ENCODE data around the gene IFNE. TPM values are rescaled to one million over a fixed set of nuclear protein-coding genes. Genes with fewer than 3 reads are reported as not detected.
A peak's percentile ranks its signal among the peaks of the same experiment; 100 is the strongest.

The IFNE gene
- total RNA-seq, 4 donors from 2014 or later: 0.67 to 2.1 (median 1.3) TPM

DNA sequence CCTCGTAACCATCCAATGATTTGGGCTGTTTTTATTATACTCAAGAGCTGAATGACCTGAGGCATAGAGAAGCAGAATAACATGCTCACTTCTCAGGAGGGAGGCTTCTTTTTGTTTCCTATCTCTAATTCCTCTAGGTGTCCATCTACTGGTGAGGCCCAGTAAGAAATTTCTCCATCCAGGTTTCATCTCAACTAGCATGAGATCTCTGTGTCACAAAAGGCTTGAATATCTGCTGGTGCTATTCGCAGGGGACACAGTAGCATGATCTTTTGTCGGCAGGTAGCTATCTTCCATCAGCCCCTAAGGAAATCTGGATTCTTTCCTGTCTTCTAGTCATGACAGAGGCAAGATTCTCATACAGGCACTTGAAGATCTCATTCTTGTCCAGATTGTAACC, 8.9 kb downstream of the IFNE start:
- WGBS, 2 donors: 92% methylated on average over 3 of the region's 3 CpGs
- no peaks in the 10 kb centered on the region for H3K36me3 ChIP-seq
- no peaks in the 10 kb centered on the region for H3K9me3 ChIP-seq
- no peak for TF ChIP-seq POLR2A (IDR thresholded peaks at IDR 0.05)
- TF ChIP-seq, protein P1, sequence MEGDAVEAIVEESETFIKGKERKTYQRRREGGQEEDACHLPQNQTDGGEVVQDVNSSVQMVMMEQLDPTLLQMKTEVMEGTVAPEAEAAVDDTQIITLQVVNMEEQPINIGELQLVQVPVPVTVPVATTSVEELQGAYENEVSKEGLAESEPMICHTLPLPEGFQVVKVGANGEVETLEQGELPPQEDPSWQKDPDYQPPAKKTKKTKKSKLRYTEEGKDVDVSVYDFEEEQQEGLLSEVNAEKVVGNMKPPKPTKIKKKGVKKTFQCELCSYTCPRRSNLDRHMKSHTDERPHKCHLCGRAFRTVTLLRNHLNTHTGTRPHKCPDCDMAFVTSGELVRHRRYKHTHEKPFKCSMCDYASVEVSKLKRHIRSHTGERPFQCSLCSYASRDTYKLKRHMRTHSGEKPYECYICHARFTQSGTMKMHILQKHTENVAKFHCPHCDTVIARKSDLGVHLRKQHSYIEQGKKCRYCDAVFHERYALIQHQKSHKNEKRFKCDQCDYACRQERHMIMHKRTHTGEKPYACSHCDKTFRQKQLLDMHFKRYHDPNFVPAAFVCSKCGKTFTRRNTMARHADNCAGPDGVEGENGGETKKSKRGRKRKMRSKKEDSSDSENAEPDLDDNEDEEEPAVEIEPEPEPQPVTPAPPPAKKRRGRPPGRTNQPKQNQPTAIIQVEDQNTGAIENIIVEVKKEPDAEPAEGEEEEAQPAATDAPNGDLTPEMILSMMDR (IDR thresholded peaks at IDR 0.05): no peak
- H3K4me1 ChIP-seq: no peaks in the 10 kb centered on the region
- no peak for DNase-seq
- no peaks in the 10 kb centered on the region for H3K27me3 ChIP-seq
- intact Hi-C loops (cut with DNase I): no loop called here
- no peak overlapping the region for H3K4me3 ChIP-seq (replicated peaks in 1 of 3)
- no peak overlapping the region for H3K27ac ChIP-seq

DNA sequence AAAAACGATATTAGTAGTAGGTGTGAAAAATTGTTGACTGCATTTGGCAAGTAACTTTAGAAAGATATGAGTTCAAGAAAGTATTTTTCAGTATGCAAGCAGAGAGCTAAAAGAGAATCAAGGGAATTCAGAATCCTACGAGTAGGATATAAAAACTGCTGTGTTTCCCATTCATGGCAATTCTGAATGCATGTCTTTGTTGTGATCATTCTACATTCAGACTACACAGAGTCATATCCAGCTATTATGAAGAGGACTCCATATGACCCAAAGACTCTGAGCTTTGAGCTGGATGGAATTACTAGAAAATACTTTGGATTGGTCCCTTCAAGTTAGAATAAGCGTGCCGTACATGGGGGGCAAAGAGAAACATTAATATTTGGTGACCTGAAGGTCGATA, 12.0 kb downstream of the IFNE start:
- Histone ChIP-seq H3K36me3 (no peaks in the 10 kb centered on the region), H3K4me1 (no peaks in the 10 kb centered on the region), H3K4me3 (replicated peaks in 1 of 3) (no peak overlapping the region), H3K27me3 (no peaks in the 10 kb centered on the region), H3K9me3 (no peaks in the 10 kb centered on the region), H3K27ac (no peak overlapping the region)
- TF ChIP-seq POLR2A (IDR thresholded peaks at IDR 0.05): no peak
- TF ChIP-seq, protein P1 (IDR thresholded peaks at IDR 0.05): no peak
- 89 to 94% methylated on average over 5 of the region's 5 CpGs for WGBS, 2 donors
- intact Hi-C loops (cut with DNase I): no loop called here
- DNase-seq: no peak

DNA sequence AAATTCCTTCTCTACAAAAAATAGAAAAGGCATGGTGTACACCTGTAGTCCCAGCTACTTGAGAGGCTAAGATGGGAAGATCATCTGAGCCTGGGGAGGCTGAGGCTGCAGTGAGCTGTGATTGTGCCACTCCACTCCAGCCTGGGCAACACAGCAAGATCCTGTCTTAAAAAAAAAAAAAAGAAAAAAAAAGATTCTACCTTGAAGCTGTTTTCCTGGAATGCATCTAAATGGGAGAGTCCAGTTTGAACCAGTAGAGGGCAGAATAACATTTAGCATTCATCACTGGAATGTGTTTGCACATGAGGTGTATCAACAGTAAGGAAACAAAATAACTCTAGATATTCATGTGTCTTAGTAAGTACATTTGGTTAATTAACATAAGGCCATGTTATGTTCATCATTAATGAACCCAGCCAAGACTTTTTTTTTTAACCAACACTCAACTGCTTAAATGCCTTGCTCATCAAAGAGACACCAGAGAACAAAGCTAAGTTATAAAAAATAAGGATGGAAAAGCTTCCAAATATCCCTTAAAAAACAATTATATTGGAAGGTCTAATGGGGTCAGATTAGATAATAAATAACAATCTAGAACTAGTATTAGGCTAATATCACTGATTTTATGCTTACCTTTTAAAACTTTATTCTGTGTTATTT, 16.1 kb downstream of the IFNE start:
- intact Hi-C loops (cut with DNase I): loop anchor here (10.0 kb wide), 1 partner anchor 329 kb away; no protein-coding TSS in a partner anchor
- no peaks in the 10 kb centered on the region for H3K27me3 ChIP-seq
- no peak overlapping the region for H3K4me3 ChIP-seq (replicated peaks in 1 of 3)
- no peaks in the 10 kb centered on the region for H3K36me3 ChIP-seq
- no peaks in the 10 kb centered on the region for H3K9me3 ChIP-seq
- TF ChIP-seq POLR2A (IDR thresholded peaks at IDR 0.05): no peak
- TF ChIP-seq, protein P1 (IDR thresholded peaks at IDR 0.05): peak in 5 of 6 experiments; percentile 43 to 84 (median 67)
- no peak for DNase-seq
- no peak overlapping the region for H3K27ac ChIP-seq
- H3K4me1 ChIP-seq: no peaks in the 10 kb centered on the region

DNA sequence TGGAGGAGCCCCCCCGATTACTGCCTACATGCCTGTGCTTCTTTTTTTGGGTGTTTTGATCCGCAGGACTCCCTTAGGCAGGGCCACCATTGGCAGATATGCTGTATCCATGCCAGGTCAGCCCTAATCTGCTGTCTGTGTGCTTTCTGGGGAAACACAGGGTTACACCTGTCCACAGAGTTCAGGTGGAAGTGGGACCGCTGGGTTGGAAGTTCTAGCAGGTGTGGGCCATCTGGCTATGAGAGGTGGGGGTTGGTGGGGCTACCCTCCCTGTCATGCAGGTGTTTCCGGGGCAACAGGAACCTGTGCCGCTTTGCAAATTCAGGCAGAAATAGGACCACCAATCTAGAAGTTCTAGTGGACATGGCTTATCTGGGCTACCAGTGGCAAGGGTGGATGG, 17.0 kb downstream of the IFNE start:
- Histone ChIP-seq H3K27me3 (no peaks in the 10 kb centered on the region), H3K27ac (no peak overlapping the region), H3K9me3 (no peaks in the 10 kb centered on the region), H3K4me1 (no peaks in the 10 kb centered on the region), H3K4me3 (replicated peaks in 1 of 3) (no peak overlapping the region), H3K36me3 (no peaks in the 10 kb centered on the region)
- 90 to 100% methylated on average over 5 of the region's 5 CpGs for WGBS, 2 donors
- TF ChIP-seq POLR2A (IDR thresholded peaks at IDR 0.05): no peak
- TF ChIP-seq, protein P1 (IDR thresholded peaks at IDR 0.05): no peak
- DNase-seq: no peak
- intact Hi-C loops (cut with DNase I): loop anchor here (10.0 kb wide), 1 partner anchor 330 kb away; no protein-coding TSS in a partner anchor

DNA sequence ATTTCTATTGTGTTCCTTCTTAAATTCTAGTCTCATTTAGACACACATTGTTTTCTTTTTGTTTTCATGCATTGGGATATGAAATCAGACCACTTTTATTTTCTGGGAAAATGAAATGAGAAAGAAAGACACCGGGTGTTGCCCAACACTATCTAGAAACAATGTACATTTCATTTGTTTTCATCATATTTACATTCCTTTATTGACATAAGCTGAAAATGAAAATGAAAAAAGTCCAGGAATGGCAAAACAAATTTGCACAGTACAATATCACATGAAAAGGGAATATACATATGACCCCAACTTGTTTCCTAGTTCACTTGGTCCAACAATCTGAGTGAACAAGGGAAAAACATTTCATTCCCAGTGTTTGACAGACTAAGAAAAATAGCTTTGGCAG, 20.7 kb downstream of the IFNE start:
- DNase-seq: no peak
- intact Hi-C loops (cut with DNase I): loop anchor here (10.0 kb wide), 1 partner anchor 333 kb away; no protein-coding TSS in a partner anchor
- H3K4me1 ChIP-seq: no peaks in the 10 kb centered on the region
- no peaks in the 10 kb centered on the region for H3K36me3 ChIP-seq
- H3K27ac ChIP-seq: no peak overlapping the region
- H3K4me3 ChIP-seq (replicated peaks in 1 of 3): no peak overlapping the region
- H3K27me3 ChIP-seq: no peaks in the 10 kb centered on the region
- 97 to 98% methylated on average over 1 of the region's 1 CpG for WGBS, 2 donors
- no peaks in the 10 kb centered on the region for H3K9me3 ChIP-seq
- no peak for TF ChIP-seq POLR2A (IDR thresholded peaks at IDR 0.05)
- TF ChIP-seq, protein P1 (IDR thresholded peaks at IDR 0.05): no peak
